T1000 (cell line): ENCODE results near the gene CACNA2D2.

ENCODE experiments used
- DNase-seq: peaks from one replicate; lab custom pipeline; 2025; ENCODE audit warnings: mixed read lengths; lab: John Stamatoyannopoulos, UW

Gene CACNA2D2

GRCh38 chr3:50345586-50346234 lies 157.7 kb downstream of the CACNA2D2 start, which contains the start of gene ZMYND10:
Gene ZMYND10 (minus strand): TSS chr3:50345732. CDS start chr3:50345579, 153 bp downstream.
- peak; percentile 70 for DNase-seq

- DNase-seq, result no peak
Observed at GRCh38 chr3:50345008-50345407, 158.4 kb downstream of the CACNA2D2 start.

GRCh38 chr3:50342813-50343633 lies 160.4 kb downstream of the CACNA2D2 start:
- DNase-seq, result no peak

GRCh38 chr3:50341996-50342650 lies 161.3 kb downstream of the CACNA2D2 start:
- no peak for DNase-seq

GRCh38 chr3:50341537-50341936 lies 161.9 kb downstream of the CACNA2D2 start:
- no peak for DNase-seq

GRCh38 chr3:50340448-50341329 lies 162.7 kb downstream of the CACNA2D2 start, which contains the start of gene RASSF1:
Gene RASSF1 (minus strand): TSS chr3:50340836. CDS start chr3:50340805, 31 bp downstream.
- DNase-seq, result no peak

- DNase-seq, result no peak
Observed at GRCh38 chr3:50340147-50340447, 163.3 kb downstream of the CACNA2D2 start.

- no peak for DNase-seq
Observed at GRCh38 chr3:50339485-50340146, 163.8 kb downstream of the CACNA2D2 start.

GRCh38 chr3:50338965-50339364 lies 164.5 kb downstream of the CACNA2D2 start:
- no peak for DNase-seq

- peak; percentile 98 for DNase-seq
Observed at GRCh38 chr3:50337175-50337861, 166.1 kb downstream of the CACNA2D2 start.

GRCh38 chr3:50336452-50337174 lies 166.8 kb downstream of the CACNA2D2 start:
- DNase-seq, result no peak

GRCh38 chr3:50334339-50335075 lies 168.9 kb downstream of the CACNA2D2 start:
- no peak for DNase-seq

- no peak for DNase-seq
Observed at GRCh38 chr3:50333744-50334328, 169.6 kb downstream of the CACNA2D2 start.

- DNase-seq, result no peak
Observed at GRCh38 chr3:50331364-50331907, 172.0 kb downstream of the CACNA2D2 start.

GRCh38 chr3:50330330-50330729 lies 173.1 kb downstream of the CACNA2D2 start:
- DNase-seq, result no peak

GRCh38 chr3:50327943-50328691 lies 175.3 kb downstream of the CACNA2D2 start, which contains the start of gene TUSC2:
Gene TUSC2 (minus strand): TSS chr3:50328223. CDS start chr3:50328099, 124 bp downstream.
- peak; percentile 94 for DNase-seq

- no peak for DNase-seq
Observed at GRCh38 chr3:50327129-50327528, 176.3 kb downstream of the CACNA2D2 start.

GRCh38 chr3:50326182-50326541 lies 177.3 kb downstream of the CACNA2D2 start:
- no peak for DNase-seq
